Transverse colon (tissue), 4 donors: ENCODE measurements around the gene BCL2L12.

Experiments
- EP300 ChIP-seq: sonication (generic); formaldehyde crosslinking; IDR thresholded peaks from one replicate; pipeline ENCODE4 v1.6.1; 2017; ENCODE audit warnings: antibody characterized with exemption, low read depth
- POLR2A ChIP-seq: fragments of 450-650 bp; IDR thresholded peaks from one replicate; pipeline ENCODE4 v1.6.1; 2016; ENCODE audit warnings: antibody characterized with exemption, mild to moderate bottlenecking, moderate library complexity
- POLR2AphosphoS5 ChIP-seq, 3 donors: sonication (generic); formaldehyde crosslinking; IDR thresholded peaks; one replicate each; pipeline ENCODE4 v1.6.1; 2016; ENCODE audit warnings: antibody characterized with exemption in 3 of 3
- TF ChIP-seq, protein P1 (sequence below), 5 experiments: fragments of 200-600 bp in 3 of 5; fragments of 450-650 bp in 2 of 5; sonication (generic) in 3 of 5; IDR thresholded peaks; 1 replicate in 2 of 5; 2 replicates in 3 of 5; pipeline ENCODE4 v1.5.1; 2016 to 2017; ENCODE audit warnings: antibody characterized with exemption in 5 of 5, inconsistent platforms in 3 of 5, mild to moderate bottlenecking in 2 of 5, moderate library complexity in 1 of 5

DNA sequence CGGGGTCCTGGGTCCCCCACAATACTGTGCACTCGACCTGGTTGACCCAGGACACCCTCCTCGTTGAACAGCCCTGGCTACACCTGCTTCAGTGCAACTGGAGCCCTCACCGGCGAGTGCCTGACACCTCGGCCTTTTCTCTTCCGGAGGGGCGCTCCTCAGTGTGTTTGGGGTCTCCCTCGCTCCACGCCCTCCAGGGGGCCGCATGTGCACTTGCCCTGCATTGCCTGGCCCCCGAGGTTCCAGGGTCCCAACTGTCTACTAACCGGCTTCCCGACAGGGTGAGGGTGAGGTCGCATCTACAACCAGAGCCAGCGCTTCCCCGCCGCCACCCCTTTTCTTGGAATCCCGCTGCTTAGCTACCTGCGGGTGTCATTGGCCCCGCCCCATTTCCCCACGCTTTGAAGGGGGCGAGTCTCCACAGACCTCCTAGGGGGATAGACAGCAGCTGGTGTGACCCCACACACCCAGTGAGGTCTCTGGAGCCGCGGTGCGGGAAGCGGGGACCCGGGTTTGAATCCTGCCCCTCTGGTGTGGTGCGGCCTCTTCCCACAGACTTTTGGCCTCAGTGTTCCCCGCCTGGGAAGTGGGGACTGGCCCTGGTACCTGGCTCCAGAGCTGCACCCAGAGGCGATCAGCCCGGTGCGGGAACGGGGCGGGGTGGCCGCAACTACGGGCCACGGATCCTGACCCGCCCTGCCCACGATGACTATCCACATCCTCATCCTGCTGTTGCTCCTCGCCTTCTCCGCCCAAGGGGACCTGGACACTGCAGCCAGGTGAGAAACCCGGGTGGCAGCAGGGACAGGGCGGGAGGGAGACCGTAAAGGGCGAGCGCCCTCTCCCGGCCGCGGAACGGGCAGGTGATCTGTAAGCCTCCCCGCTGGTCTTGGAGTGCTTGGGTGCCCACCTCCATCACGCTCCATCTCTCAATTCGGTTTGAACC, 23.7 kb downstream of the BCL2L12 start, which contains the start of gene ADM5:
- TF ChIP-seq, protein P1, sequence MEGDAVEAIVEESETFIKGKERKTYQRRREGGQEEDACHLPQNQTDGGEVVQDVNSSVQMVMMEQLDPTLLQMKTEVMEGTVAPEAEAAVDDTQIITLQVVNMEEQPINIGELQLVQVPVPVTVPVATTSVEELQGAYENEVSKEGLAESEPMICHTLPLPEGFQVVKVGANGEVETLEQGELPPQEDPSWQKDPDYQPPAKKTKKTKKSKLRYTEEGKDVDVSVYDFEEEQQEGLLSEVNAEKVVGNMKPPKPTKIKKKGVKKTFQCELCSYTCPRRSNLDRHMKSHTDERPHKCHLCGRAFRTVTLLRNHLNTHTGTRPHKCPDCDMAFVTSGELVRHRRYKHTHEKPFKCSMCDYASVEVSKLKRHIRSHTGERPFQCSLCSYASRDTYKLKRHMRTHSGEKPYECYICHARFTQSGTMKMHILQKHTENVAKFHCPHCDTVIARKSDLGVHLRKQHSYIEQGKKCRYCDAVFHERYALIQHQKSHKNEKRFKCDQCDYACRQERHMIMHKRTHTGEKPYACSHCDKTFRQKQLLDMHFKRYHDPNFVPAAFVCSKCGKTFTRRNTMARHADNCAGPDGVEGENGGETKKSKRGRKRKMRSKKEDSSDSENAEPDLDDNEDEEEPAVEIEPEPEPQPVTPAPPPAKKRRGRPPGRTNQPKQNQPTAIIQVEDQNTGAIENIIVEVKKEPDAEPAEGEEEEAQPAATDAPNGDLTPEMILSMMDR (IDR thresholded peaks at IDR 0.05) = peak; percentile 35 to 59 (median 48)
- TF ChIP-seq EP300 = no peak
- no peak for TF ChIP-seq POLR2A
- TF ChIP-seq POLR2AphosphoS5 (IDR thresholded peaks at IDR 0.05) = peak in 1 of 3 donors; percentile 29
